NB4 (cell line): Measurements from ENCODE around the gene TMA16.

Source experiments
- DNase-seq: peaks from one replicate; pipeline ENCODE4 v3.0.0; 2010; ENCODE audit warnings: low read depth
- H3K4me3 ChIP-seq: one replicate; pipeline ENCODE4 v1.5.1; 2011; ENCODE audit warnings: mild to moderate bottlenecking, low read depth, low read length, moderate library complexity
- CTCF ChIP-seq: IDR thresholded peaks from one replicate; pipeline ENCODE4 v1.5.1; 2012; ENCODE audit warnings: low read depth, low read length
- MAX ChIP-seq: IDR thresholded peaks from 2 replicates; pipeline ENCODE4 v1.6.1; 2011; ENCODE audit warnings: low read depth, low read length
- MYC ChIP-seq: IDR thresholded peaks from 2 replicates; pipeline ENCODE4 v1.6.1; 2011; ENCODE audit warnings: low read depth, low read length
- POLR2A ChIP-seq: IDR thresholded peaks from 2 replicates; pipeline ENCODE4 v1.6.1; 2011; ENCODE audit warnings: mild to moderate bottlenecking; ENCODE audit not compliant: insufficient read length; ENCODE audit errors: extremely low read depth

The TMA16 gene

GRCh38 chr4:163523791-163524365 lies 29.4 kb downstream of the TMA16 start:
- DNase-seq: no peak
- no peak overlapping the region for H3K4me3 ChIP-seq
- TF ChIP-seq MAX: no peak
- no peak for TF ChIP-seq POLR2A
- TF ChIP-seq CTCF: no peak
- no peak for TF ChIP-seq MYC

DNA sequence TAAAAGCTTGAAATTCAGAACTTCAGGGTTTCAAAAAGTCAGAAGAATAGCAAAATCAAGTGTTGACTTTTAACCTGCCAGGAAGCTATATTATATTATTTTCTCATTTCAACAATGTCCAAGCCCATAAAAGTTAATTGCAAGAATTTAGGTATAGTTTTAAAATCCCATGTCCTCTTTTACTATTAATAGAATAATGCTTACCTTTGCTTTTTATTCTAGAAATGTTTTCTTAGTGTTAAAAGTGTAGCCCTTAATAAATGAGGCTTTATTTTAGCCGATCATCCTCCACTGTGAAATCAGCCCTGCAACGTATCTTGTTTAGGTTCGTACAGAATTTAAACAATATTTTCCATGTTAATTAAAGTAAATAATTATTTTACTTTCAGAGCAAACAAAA lies 31.5 kb downstream of the TMA16 start:
- no peak for DNase-seq
- TF ChIP-seq MYC: no peak
- TF ChIP-seq CTCF: no peak
- no peak for TF ChIP-seq POLR2A
- H3K4me3 ChIP-seq: no peak overlapping the region

DNA sequence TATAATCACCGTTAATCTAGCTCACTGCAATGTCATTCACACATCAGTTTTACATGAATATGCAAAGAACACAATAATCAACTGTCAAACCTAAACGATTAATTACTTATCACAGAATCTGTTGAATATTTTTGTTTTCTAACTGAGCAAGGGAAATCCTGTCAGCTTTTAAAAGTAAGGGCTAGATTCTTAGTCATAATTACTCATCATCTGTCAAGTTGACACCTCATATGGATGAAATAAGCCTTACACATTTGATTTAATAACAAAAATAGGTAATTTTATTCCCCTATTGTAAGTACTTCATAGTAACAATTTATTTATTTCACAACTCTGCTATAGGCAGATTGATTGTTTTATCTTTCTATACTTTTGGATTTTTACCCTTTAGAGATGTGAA lies 32.7 kb downstream of the TMA16 start:
- no peak for TF ChIP-seq POLR2A
- TF ChIP-seq MYC: no peak
- TF ChIP-seq CTCF: no peak
- no peak for TF ChIP-seq MAX
- H3K4me3 ChIP-seq: no peak overlapping the region

GRCh38 chr4:163528653-163529052 lies 34.2 kb downstream of the TMA16 start:
- no peak overlapping the region for H3K4me3 ChIP-seq
- no peak for DNase-seq
- TF ChIP-seq POLR2A: no peak
- no peak for TF ChIP-seq MAX
- TF ChIP-seq CTCF: no peak
- no peak for TF ChIP-seq MYC

More for the DNA sequence above, 32.7 kb downstream of the TMA16 start:
- no peak for DNase-seq

- no peak for DNase-seq
- TF ChIP-seq CTCF (no peak), MAX (no peak), MYC (no peak), POLR2A (no peak)
- H3K4me3 ChIP-seq: no peak overlapping the region
These were observed 39.6 kb downstream of the TMA16 start for GRCh38 chr4:163534056-163534455.

DNA sequence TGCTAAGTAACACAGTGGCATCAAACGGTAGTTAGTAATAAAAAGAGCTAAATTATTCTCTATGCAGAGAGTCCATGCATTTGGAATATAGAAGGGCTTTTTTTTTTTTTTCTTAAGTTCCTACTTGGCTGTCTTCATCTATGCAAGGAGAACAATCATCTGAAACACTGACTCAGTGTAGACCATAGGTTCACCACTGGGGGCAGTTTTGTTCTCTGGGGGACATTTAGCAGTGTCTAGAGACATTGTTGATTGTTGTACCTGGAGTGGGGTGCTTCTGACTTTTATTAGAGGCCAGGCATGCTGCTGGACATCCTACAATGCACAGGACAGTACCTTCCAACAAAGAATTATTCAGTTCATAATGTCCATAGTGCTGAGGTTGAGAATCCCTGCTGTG lies 41.2 kb downstream of the TMA16 start:
- no peak for DNase-seq
- no peak for TF ChIP-seq MYC
- no peak for TF ChIP-seq MAX
- no peak for TF ChIP-seq POLR2A
- H3K4me3 ChIP-seq: no peak overlapping the region
